Measurements from ENCODE around the gene TRIO. TPM values are rescaled to one million over a fixed set of nuclear protein-coding genes. Genes with fewer than 3 reads are reported as not detected.

Gene TRIO
- total and polyA plus RNA-seq, 2 donors (not counting 3 experiments of a cell fraction or from before 2014, with no cell fraction given) = 82.9 to 248 TPM

GRCh38 chr5:14464096-14464495 lies 321.0 kb downstream of the TRIO start:
- dilution Hi-C loops (cut with MboI; ENCODE audit: extremely low pct_ligation_motif_present, low sequenced_read_pairs) = no loop called here
- intact Hi-C loops (cut with micrococcal nuclease) = loop anchor here (5.0 kb wide), 1 partner anchor 67 kb away; no protein-coding TSS in a partner anchor

More at GRCh38 chr5:14464096-14464495, 321.0 kb downstream of the TRIO start:
- Histone ChIP-seq H3K9me3 (replicated peaks; ENCODE audit: control insufficient read depth, insufficient read depth, low read length) (no peaks in the 10 kb centered on the region), H3K9ac (replicated peaks; ENCODE audit: extremely low read depth, insufficient read depth, low read length) (peak overlapping the region; percentile 22), H2AFZ (ENCODE audit: low read depth, low read length) (no peak overlapping the region), H3K27me3 (ENCODE audit: control insufficient read depth in 2 of 2, insufficient read depth in 2 of 2, low read length in 2 of 2) (no peaks in the 10 kb centered on the region), H4K20me1 (replicated peaks; ENCODE audit: control insufficient read depth, extremely low read depth, insufficient read depth, low read length) (no peaks in the 10 kb centered on the region), H3K9me1 (replicated peaks; ENCODE audit: control insufficient read depth, extremely low read depth, insufficient read depth, low read length) (no peaks in the 10 kb centered on the region), H3K36me3 (ENCODE audit: control insufficient read depth in 2 of 2, extremely low read depth in 1 of 2, insufficient read depth in 2 of 2, low read length in 2 of 2) (peaks cover 17 to 26% of the 10 kb centered on the region in 2 experiments), H3K4me3 (replicated peaks in 1 of 3; ENCODE audit: insufficient read depth in 1 of 3, low read depth in 1 of 3, low read length in 3 of 3) (no peak overlapping the region), H3K79me2 (ENCODE audit: control insufficient read depth, insufficient read depth, low read length) (no peaks in the 10 kb centered on the region), H3K27ac (ENCODE audit: insufficient read depth, low read depth, low read length) (peak overlapping the region; percentile 71), H3K4me1 (ENCODE audit: control insufficient read depth, extremely low read depth, insufficient read depth, low read length) (peaks cover 25% of the 10 kb centered on the region), H3K4me2 (ENCODE audit: insufficient read depth, low read length) (peak overlapping the region; percentile 5)
- ChIA-PET POLR2A (no interaction called here), CTCF (interaction anchor here (0.9 to 2.4 kb wide), 5 partner anchors 9 to 184 kb away, joined by 3 to 8 read pairs (median 4); no protein-coding TSS in a partner anchor)
- TSS peak; percentile 8 for BruUV-seq (replicated peaks)
- FAIRE-seq (no peak), DNase-seq (ENCODE audit: low read depth, low spot score) (no peak)
- no peak for TF ChIP-seq CTCF (IDR thresholded peaks at IDR 0.05; ENCODE audit: extremely low read depth in 1 of 2, insufficient read depth in 1 of 2, low read depth in 1 of 2, low read length in 2 of 2)
- TF ChIP-seq POLR2A (IDR thresholded peaks at IDR 0.05; ENCODE audit: low read depth, low read length) = no peak
- TF ChIP-seq EZH2 (IDR thresholded peaks at IDR 0.05; ENCODE audit: borderline replicate concordance, low read depth, low read length, severe bottlenecking) = no peak
- TF ChIP-seq POLR2AphosphoS5 (IDR thresholded peaks at IDR 0.05; ENCODE audit: insufficient read depth, low read depth, low read length) = no peak
- no peak for TF ChIP-seq JUN (IDR thresholded peaks at IDR 0.05; ENCODE audit: borderline replicate concordance, insufficient read depth, insufficient read length, low read depth)
- TF ChIP-seq MAX (IDR thresholded peaks at IDR 0.05; ENCODE audit: insufficient read depth, insufficient read length) = no peak
- no peak for TF ChIP-seq GATA2 (IDR thresholded peaks at IDR 0.05; ENCODE audit: insufficient read depth, insufficient read length, low read depth, low read length)
- TF ChIP-seq FOS (IDR thresholded peaks at IDR 0.05; ENCODE audit: borderline replicate concordance, insufficient read depth, low read length) = no peak
